Measurements from ENCODE around the gene SPATA20. TPM values are rescaled to one million over a fixed set of nuclear protein-coding genes. Genes with fewer than 3 reads are reported as not detected.

Gene SPATA20
- total and polyA plus RNA-seq, 12 donors = 12.7 to 246 (median 150) TPM

- Histone ChIP-seq H3K4me1 (replicated peaks in 1 of 2) (peaks cover 0 to 8% of the 10 kb centered on the region in 2 donors), H3K27ac (no peak overlapping the region), H3K36me3 (replicated peaks in 1 of 2) (no peaks in the 10 kb centered on the region), H3K27me3 (no peaks in the 10 kb centered on the region), H3K9me3 (replicated peaks in 1 of 3) (no peaks in the 10 kb centered on the region), H3K4me3 (no peak overlapping the region)
- intact Hi-C loops (cut with DNase I) = loop anchor here in 1 of 2 donors (5.0 kb wide), 1 partner anchor 43 kb away; the partner anchor contains the start of gene CACNA1G
- DNase-seq = no peak
- WGBS, 4 donors = 69 to 82% (median 72%) methylated on average over 9 to 10 of the region's 10 CpGs
- TF ChIP-seq CTCF (IDR thresholded peaks at IDR 0.05) = no peak
- no peak for TF ChIP-seq POLR2A (IDR thresholded peaks at IDR 0.05)
These were observed 58.5 kb downstream of the SPATA20 start for GRCh38 chr17:50605429-50605828.

Other genes starting within 250 kb of the SPATA20 start
- 10 to 100 TPM; 14.7 to 40.3 (median 31.9) TPM for gene XYLT2, start 201.0 kb upstream of the SPATA20 start, total RNA-seq
- gene XYLT2, start 201.0 kb upstream of the SPATA20 start, polyA plus RNA-seq = 10 to 100 TPM in 2 of 3 donors, 1 to 10 TPM in 1; 4.6 to 29.8 (median 16.2) TPM
- 100 to 1,000 TPM in 3 of 9 donors, 10 to 100 TPM in 6; 75.0 to 159 (median 93.4) TPM for gene MRPL27, start 174.0 kb upstream of the SPATA20 start, total RNA-seq
- gene MRPL27, start 174.0 kb upstream of the SPATA20 start, polyA plus RNA-seq = 100 to 1,000 TPM in 2 of 3 donors, 10 to 100 TPM in 1; 96.4 to 287 (median 159) TPM
- 1 to 10 TPM in 3 of 9 donors, under 1 TPM in 6; 0.18 to 5.2 (median 0.55) TPM for gene EME1, start 173.9 kb upstream of the SPATA20 start, total RNA-seq
- gene EME1, start 173.9 kb upstream of the SPATA20 start, polyA plus RNA-seq = 1 to 10 TPM in 1 of 3 donors, under 1 TPM in 2; 0.48 to 1.5 (median 0.84) TPM
- gene LRRC59, start 149.7 kb upstream of the SPATA20 start, total RNA-seq = 100 to 1,000 TPM in 7 of 9 donors, 10 to 100 TPM in 2; 88.6 to 337 (median 109) TPM
- 100 to 1,000 TPM in 1 of 3 donors, 10 to 100 TPM in 2; 38.0 to 305 (median 49.3) TPM for gene LRRC59, start 149.7 kb upstream of the SPATA20 start, polyA plus RNA-seq
- 100 to 1,000 TPM in 8 of 9 donors, 10 to 100 TPM in 1; 92.1 to 434 (median 192) TPM for gene ACSF2, start 121.0 kb upstream of the SPATA20 start, total RNA-seq
- 100 to 1,000 TPM in 2 of 3 donors, 10 to 100 TPM in 1; 92.5 to 306 (median 253) TPM for gene ACSF2, start 121.0 kb upstream of the SPATA20 start, polyA plus RNA-seq
- 10 to 100 TPM in 2 of 9 donors, 1 to 10 TPM in 7; 1.7 to 26.6 (median 5.7) TPM for gene CHAD, start 78.3 kb upstream of the SPATA20 start, total RNA-seq
- 10 to 100 TPM in 2 of 3 donors, 1 to 10 TPM in 1; 7.2 to 11.1 (median 10.9) TPM for gene CHAD, start 78.3 kb upstream of the SPATA20 start, polyA plus RNA-seq
- 10 to 100 TPM; 28.4 to 77.3 (median 51.7) TPM for gene RSAD1, start 68.3 kb upstream of the SPATA20 start, total RNA-seq
- gene RSAD1, start 68.3 kb upstream of the SPATA20 start, polyA plus RNA-seq = 10 to 100 TPM; 31.6 to 69.0 (median 60.5) TPM
- 1 to 10 TPM in 7 of 9 donors, under 1 TPM in 1, not detected in 1; 0.12 to 8.9 (median 2.3) TPM for gene MYCBPAP, start 38.7 kb upstream of the SPATA20 start, total RNA-seq
- 1 to 10 TPM in 2 of 3 donors, under 1 TPM in 1; 0.27 to 4.4 (median 2.2) TPM for gene MYCBPAP, start 38.7 kb upstream of the SPATA20 start, polyA plus RNA-seq
- gene EPN3, start 14.4 kb upstream of the SPATA20 start, total RNA-seq = 10 to 100 TPM in 7 of 9 donors, 1 to 10 TPM in 2; 1.7 to 96.1 (median 36.0) TPM
- 10 to 100 TPM in 2 of 3 donors, 1 to 10 TPM in 1; 1.2 to 32.3 (median 10.5) TPM for gene EPN3, start 14.4 kb upstream of the SPATA20 start, polyA plus RNA-seq
- 1 to 10 TPM in 1 of 9 donors, under 1 TPM in 7, not detected in 1; 0.06 to 2.6 (median 0.20) TPM for gene CACNA1G, start 13.5 kb downstream of the SPATA20 start, total RNA-seq
- gene CACNA1G, start 13.5 kb downstream of the SPATA20 start, polyA plus RNA-seq = under 1 TPM; 0.05 to 0.24 (median 0.07) TPM
- 100 to 1,000 TPM in 8 of 9 donors, 1 to 10 TPM in 1; 7.2 to 422 (median 239) TPM for gene ABCC3, start 87.7 kb downstream of the SPATA20 start, total RNA-seq
- 100 to 1,000 TPM; 164 to 448 (median 414) TPM for gene ABCC3, start 87.7 kb downstream of the SPATA20 start, polyA plus RNA-seq
- gene ANKRD40, start 160.7 kb downstream of the SPATA20 start, total RNA-seq = 10 to 100 TPM; 24.8 to 46.4 (median 40.3) TPM
- gene ANKRD40, start 160.7 kb downstream of the SPATA20 start, polyA plus RNA-seq = 10 to 100 TPM; 14.9 to 37.0 (median 18.7) TPM
- gene LUC7L3, start 172.4 kb downstream of the SPATA20 start, total RNA-seq = 100 to 1,000 TPM in 2 of 9 donors, 10 to 100 TPM in 7; 16.1 to 142 (median 75.2) TPM
- gene LUC7L3, start 172.4 kb downstream of the SPATA20 start, polyA plus RNA-seq = 100 to 1,000 TPM in 2 of 3 donors, 10 to 100 TPM in 1; 95.4 to 248 (median 112) TPM
- gene ANKRD40CL, start 220.3 kb downstream of the SPATA20 start, total RNA-seq = not detected
- not detected for gene ANKRD40CL, start 220.3 kb downstream of the SPATA20 start, polyA plus RNA-seq

Measured in adrenal gland (tissue), 12 donors.